22Rv1 (cell line): ENCODE data around the gene SSTR1.

Source experiments
- H3K27ac ChIP-seq: fragments of 450-650 bp; 2 replicates; pipeline ENCODE4 v1.5.1; 2017
- CTCF ChIP-seq: fragments of 450-650 bp; IDR thresholded peaks from 2 replicates; pipeline ENCODE4 v1.5.1; 2017; ENCODE audit warnings: mild to moderate bottlenecking
- ZFX ChIP-seq: fragments of 450-650 bp; IDR thresholded peaks from 2 replicates; pipeline ENCODE4 v1.6.1; 2017; ENCODE audit warnings: antibody characterized with exemption, borderline replicate concordance

Gene SSTR1

GRCh38 chr14:38207736-38208617 lies at the start of gene SSTR1:
TSS of gene SSTR1 (plus strand) at chr14:38207904. CDS start at chr14:38209390, 1,486 bp downstream.
- TF ChIP-seq ZFX (no peak), CTCF (no peak)
- H3K27ac ChIP-seq, result 0 out of 2 replicates have a peak within 1 kb of the TSS, but pooled peaks have one; percentile 43

GRCh38 chr14:38158468-38158867 lies 49.2 kb upstream of the SSTR1 start:
- no peak overlapping the region for H3K27ac ChIP-seq
- TF ChIP-seq CTCF (no peak), ZFX (no peak)

GRCh38 chr14:38168416-38168815 lies 39.3 kb upstream of the SSTR1 start:
- no peak overlapping the region for H3K27ac ChIP-seq
- TF ChIP-seq ZFX (no peak), CTCF (no peak)

- TF ChIP-seq CTCF (no peak), ZFX (no peak)
- H3K27ac ChIP-seq, result no peak overlapping the region
Observed at GRCh38 chr14:38171197-38171596, 36.5 kb upstream of the SSTR1 start.

- TF ChIP-seq CTCF, result no peak
- no peak overlapping the region for H3K27ac ChIP-seq
Observed at GRCh38 chr14:38174711-38175110, 33.0 kb upstream of the SSTR1 start.

- no peak overlapping the region for H3K27ac ChIP-seq
- TF ChIP-seq ZFX (no peak), CTCF (no peak)
Observed at GRCh38 chr14:38175658-38176057, 32.0 kb upstream of the SSTR1 start.

GRCh38 chr14:38176379-38176778 lies 31.3 kb upstream of the SSTR1 start:
- no peak overlapping the region for H3K27ac ChIP-seq
- TF ChIP-seq CTCF (no peak), ZFX (no peak)
